ENCODE data around the gene DCANP1.

DCANP1 gene

DNA sequence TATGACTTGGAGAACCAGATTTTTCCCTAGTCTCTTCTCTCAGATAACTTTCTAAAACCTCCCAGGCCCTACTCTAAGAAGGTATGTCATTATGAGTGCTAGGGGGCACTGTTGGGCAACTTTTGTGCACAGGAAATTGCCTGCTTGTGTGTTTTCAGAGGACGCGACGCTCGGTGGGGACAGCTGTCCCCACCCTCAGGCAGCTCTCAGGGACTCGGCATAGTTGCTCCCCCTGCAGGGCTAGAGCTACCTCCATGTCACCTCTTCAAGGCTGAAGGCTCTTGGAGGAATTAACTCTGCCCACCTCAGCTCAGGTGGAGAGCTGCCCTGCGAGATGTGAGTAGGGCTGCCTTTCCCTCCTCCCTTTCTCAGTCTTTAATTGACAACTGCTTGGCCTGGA lies 15.2 kb upstream of the DCANP1 start:
- no peaks in the 10 kb centered on the region for H3K9me3 ChIP-seq (replicated peaks; ENCODE audit: low read length)
- H3K9ac ChIP-seq (ENCODE audit: low read depth, low read length), result no peak overlapping the region
- no peaks in the 10 kb centered on the region for H3K36me3 ChIP-seq (ENCODE audit: insufficient read depth, low read length)
- no peak overlapping the region for H3K4me3 ChIP-seq (ENCODE audit: low read length)
- peaks cover 64% of the 10 kb centered on the region for H3K27me3 ChIP-seq (ENCODE audit: control insufficient read depth, insufficient read depth, low read length)
- peaks cover 4% of the 10 kb centered on the region for H3K4me1 ChIP-seq (ENCODE audit: control insufficient read depth, insufficient read depth, low read length)
- H3K4me2 ChIP-seq (ENCODE audit: low read length), result no peak overlapping the region

DNA sequence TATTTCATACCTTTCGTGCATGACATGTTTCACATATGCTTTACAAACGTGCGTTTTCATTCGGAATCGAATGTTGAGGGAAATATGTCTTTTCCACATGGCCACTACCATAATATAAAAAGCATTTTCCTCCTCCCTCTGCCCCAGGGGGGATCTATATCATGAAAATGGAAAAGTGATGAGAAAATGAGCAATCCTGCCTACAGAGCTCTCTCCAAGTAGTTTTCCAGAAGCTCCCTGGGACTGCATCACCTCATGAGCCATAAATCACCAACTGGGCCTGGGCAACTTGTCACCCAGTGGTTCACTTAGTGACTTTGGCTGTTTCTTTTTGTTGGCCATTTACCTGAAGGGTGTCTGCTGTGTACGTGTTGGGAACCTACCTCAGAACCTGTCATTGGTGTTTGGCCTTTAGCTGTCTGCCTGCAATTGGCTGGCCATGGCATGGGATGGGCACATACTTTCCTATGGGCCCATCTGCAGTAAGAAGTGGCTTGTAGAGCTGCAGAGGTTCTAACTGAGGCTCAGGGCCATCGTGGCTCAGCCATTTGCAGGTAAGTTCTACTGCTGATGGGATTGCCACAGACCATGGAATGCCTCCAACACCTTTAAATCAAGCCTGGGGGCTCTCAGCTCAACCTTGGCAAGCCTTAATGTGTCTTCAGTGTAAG lies 14.5 kb upstream of the DCANP1 start:
- Histone ChIP-seq H3K9ac (ENCODE audit: low read depth, low read length) (no peak overlapping the region), H3K36me3 (ENCODE audit: insufficient read depth, low read length) (no peaks in the 10 kb centered on the region)

DNA sequence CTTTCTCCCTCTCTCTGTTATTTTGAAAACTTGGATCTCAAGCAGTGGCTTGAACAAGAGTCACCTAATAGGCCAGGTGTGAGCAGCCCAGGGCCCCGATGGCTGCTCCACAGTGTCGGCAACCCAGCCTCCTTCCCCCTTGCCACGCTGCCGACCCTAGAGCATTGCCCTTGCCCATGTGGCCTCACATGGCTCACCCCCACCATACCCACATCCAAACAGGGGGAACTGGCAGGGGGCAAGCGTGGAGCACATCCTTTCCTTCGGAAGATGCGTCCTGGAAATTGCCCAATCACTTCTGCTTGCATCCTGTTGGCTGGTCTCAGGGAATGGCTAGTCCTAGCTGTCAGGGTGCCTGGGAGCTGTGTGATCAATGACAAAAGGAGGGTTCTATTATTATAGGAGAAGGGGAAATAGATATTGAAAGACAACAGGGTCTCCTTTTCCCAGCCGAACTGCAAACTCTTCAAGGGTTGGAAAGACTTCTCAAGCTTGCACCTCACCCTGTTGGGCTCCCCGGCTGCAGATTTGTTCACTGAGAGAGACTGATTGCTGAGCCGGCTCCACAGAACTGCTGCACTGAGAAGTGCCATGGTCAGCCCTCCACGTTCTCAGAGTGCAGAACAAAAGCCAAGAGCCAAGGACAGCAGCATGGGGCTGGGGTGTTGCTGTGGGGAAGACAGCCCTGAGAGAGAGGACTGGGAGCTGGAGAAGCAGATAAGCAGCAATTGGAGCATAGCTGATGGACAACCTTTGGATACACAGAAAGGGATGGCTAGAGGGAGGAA lies 13.3 kb upstream of the DCANP1 start:
- H3K4me1 ChIP-seq (ENCODE audit: control insufficient read depth, insufficient read depth, low read length), result peaks cover 17% of the 10 kb centered on the region
- peaks cover 53% of the 10 kb centered on the region for H3K27me3 ChIP-seq (ENCODE audit: control insufficient read depth, insufficient read depth, low read length)

More for the DNA sequence above, 14.5 kb upstream of the DCANP1 start:
- Histone ChIP-seq H3K9me3 (replicated peaks; ENCODE audit: low read length) (no peaks in the 10 kb centered on the region), H3K4me2 (ENCODE audit: low read length) (no peak overlapping the region), H3K4me1 (ENCODE audit: control insufficient read depth, insufficient read depth, low read length) (peaks cover 6% of the 10 kb centered on the region), H3K27me3 (ENCODE audit: control insufficient read depth, insufficient read depth, low read length) (peaks cover 57% of the 10 kb centered on the region), H3K4me3 (ENCODE audit: low read length) (no peak overlapping the region)

DNA sequence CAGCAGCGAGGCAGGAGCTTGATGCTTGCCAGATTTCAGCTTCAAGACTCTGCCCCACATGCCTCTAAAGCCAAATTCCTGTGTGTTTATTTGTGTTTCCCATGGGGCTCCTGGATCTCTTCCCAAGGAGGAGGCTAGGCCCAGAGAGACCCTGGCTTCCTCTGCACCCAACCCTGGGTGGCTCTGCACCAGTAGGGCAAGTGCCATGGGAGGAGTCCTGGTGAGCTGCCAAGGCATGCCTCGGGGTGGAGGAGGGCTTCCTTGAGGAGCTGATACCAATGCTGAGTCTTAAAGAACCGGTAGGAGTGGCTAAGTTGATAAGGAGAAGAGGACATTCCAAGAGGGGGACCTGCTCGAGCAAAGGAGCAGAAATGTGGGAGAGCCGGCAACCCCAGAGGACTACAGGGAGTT lies 11.8 kb upstream of the DCANP1 start:
- Histone ChIP-seq H3K27me3 (ENCODE audit: control insufficient read depth, insufficient read depth, low read length) (peaks cover 46% of the 10 kb centered on the region), H3K4me2 (ENCODE audit: low read length) (no peak overlapping the region), H3K36me3 (ENCODE audit: insufficient read depth, low read length) (no peaks in the 10 kb centered on the region), H3K9ac (ENCODE audit: low read depth, low read length) (no peak overlapping the region), H3K9me3 (replicated peaks; ENCODE audit: low read length) (no peaks in the 10 kb centered on the region), H3K4me3 (ENCODE audit: low read length) (no peak overlapping the region), H3K4me1 (ENCODE audit: control insufficient read depth, insufficient read depth, low read length) (peaks cover 17% of the 10 kb centered on the region)

More for the DNA sequence above, 13.3 kb upstream of the DCANP1 start:
- Histone ChIP-seq H3K9me3 (replicated peaks; ENCODE audit: low read length) (no peaks in the 10 kb centered on the region), H3K36me3 (ENCODE audit: insufficient read depth, low read length) (no peaks in the 10 kb centered on the region), H3K9ac (ENCODE audit: low read depth, low read length) (no peak overlapping the region), H3K4me2 (ENCODE audit: low read length) (no peak overlapping the region), H3K4me3 (ENCODE audit: low read length) (no peak overlapping the region)

DNA sequence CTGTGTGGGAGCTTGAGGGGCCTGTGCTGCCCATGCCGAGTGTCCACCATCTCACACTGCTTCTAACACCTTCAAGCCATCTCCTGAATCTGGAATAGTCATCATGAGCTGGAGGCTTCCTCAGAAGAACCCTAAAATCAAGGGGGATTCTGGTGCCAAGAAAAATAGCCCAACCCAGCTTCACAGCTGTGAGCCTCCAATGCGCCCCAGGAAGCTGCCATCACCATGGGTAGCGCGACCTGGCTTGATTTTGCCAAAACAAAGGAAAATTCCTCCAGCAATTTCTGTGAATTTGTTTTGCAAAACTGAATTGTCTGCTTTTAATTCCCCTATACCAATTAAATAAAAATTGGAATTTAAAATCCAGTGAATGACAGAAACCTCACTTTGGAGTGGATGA lies 11.2 kb upstream of the DCANP1 start:
- Histone ChIP-seq H3K27me3 (ENCODE audit: control insufficient read depth, insufficient read depth, low read length) (peaks cover 44% of the 10 kb centered on the region), H3K4me3 (ENCODE audit: low read length) (no peak overlapping the region), H3K9me3 (replicated peaks; ENCODE audit: low read length) (no peaks in the 10 kb centered on the region), H3K9ac (ENCODE audit: low read depth, low read length) (no peak overlapping the region), H3K4me2 (ENCODE audit: low read length) (no peak overlapping the region), H3K4me1 (ENCODE audit: control insufficient read depth, insufficient read depth, low read length) (peaks cover 17% of the 10 kb centered on the region), H3K36me3 (ENCODE audit: insufficient read depth, low read length) (no peaks in the 10 kb centered on the region)

DNA sequence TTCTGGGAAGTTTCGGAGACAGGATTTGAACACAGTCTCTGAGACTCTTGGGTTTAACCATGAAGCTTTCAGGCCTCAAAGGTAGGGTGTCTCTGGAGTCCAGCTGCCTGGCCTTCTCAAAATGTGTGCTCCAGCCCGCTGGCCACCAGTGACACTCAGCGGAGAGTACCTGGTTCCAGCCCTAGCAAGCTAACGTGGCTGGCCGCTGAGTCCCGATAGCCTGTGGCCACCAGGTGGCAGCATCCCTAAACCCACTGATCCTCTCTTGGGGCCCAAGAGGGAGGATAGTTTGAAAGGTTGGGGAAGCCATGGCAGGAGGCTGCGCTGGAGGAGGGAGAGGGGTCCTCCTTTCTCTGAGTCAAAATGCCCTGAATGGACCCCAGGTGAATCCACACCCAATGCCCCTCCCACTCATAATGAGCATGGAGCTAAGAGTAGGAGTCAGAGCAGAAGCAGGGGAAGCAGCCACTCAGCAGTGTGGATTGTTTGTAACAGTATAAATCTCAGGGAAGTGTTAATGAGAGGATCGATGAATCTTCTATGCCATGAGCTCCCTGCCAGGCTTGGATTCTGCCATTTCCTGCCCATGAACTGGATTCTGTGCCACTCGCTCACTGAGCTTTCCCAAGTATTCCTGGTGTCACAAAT lies 10.4 kb upstream of the DCANP1 start:
- H3K4me2 ChIP-seq (ENCODE audit: low read length), result no peak overlapping the region
- H3K36me3 ChIP-seq (ENCODE audit: insufficient read depth, low read length), result no peaks in the 10 kb centered on the region
- peaks cover 17% of the 10 kb centered on the region for H3K4me1 ChIP-seq (ENCODE audit: control insufficient read depth, insufficient read depth, low read length)
- H3K9me3 ChIP-seq (replicated peaks; ENCODE audit: low read length), result no peaks in the 10 kb centered on the region
- peaks cover 47% of the 10 kb centered on the region for H3K27me3 ChIP-seq (ENCODE audit: control insufficient read depth, insufficient read depth, low read length)
- no peak overlapping the region for H3K9ac ChIP-seq (ENCODE audit: low read depth, low read length)
- H3K4me3 ChIP-seq (ENCODE audit: low read length), result no peak overlapping the region

DNA sequence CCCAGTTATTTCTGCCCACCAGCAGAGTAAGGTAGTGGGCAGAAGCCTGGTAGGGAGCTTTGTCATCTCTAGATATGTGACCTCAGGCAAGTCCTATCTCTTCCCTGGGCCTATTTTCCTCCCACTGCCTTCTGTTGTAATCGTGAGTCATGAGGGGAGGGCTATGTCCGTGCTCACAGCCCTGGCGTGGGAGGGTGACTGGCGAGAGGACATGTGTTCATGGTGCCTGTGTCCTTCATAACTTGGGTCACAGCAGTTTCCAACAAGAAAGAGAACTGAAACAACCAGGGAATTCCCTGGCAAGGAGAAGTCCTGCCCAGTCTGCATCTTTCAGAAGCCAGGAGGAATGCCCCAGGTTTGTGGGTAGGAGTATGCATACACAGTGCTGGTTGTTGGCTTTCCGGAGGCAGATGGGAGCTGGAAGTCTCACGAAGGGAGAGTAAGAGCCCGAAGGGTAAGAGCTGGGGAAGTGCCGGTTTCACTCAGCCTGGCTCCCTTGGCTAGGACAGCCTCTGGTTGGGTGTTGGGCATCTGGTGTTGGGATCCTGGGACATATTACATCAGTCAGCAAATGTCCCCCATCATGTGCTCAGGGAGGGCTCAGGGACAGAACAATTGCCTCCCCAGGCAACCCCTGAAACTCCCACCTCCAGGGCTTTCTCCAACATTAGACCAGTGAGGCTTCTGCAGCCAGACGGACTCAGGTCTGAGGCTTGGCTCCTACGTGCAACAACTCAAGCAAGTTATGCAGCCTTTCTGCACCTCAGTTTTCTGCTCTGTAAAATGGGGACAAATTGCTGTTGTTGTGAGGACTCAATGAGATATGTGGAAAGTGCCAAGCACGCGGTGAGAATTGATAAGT lies 9.3 kb upstream of the DCANP1 start:
- Histone ChIP-seq H3K27me3 (ENCODE audit: control insufficient read depth, insufficient read depth, low read length) (peaks cover 49% of the 10 kb centered on the region), H3K36me3 (ENCODE audit: insufficient read depth, low read length) (no peaks in the 10 kb centered on the region), H3K4me2 (ENCODE audit: low read length) (peak overlapping the region; percentile 75), H3K9ac (ENCODE audit: low read depth, low read length) (no peak overlapping the region), H3K9me3 (replicated peaks; ENCODE audit: low read length) (no peaks in the 10 kb centered on the region), H3K4me1 (ENCODE audit: control insufficient read depth, insufficient read depth, low read length) (peaks cover 17% of the 10 kb centered on the region), H3K4me3 (ENCODE audit: low read length) (peak overlapping the region; percentile 40)

DNA sequence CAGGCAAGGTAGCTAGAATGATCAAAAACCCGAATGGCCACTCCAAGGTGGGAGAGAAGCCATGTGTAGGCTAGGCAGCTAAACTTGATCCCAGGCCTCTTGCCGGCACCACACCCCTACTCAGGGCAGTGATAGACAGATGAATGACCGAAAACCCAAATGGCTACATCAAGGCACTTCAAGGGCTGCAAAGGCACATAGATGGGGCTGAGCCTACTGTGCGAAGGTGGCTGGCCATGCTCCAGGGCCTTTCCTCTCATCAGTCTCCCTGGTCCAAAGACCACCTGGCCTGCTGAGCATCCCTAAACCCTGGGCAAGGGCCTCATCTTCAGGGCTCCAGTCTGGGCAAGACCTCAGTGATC lies 8.7 kb upstream of the DCANP1 start:
- Histone ChIP-seq H3K4me3 (ENCODE audit: low read length) (no peak overlapping the region), H3K36me3 (ENCODE audit: insufficient read depth, low read length) (no peaks in the 10 kb centered on the region), H3K4me1 (ENCODE audit: control insufficient read depth, insufficient read depth, low read length) (peaks cover 17% of the 10 kb centered on the region), H3K4me2 (ENCODE audit: low read length) (peak overlapping the region; percentile 75), H3K9me3 (replicated peaks; ENCODE audit: low read length) (no peaks in the 10 kb centered on the region), H3K9ac (ENCODE audit: low read depth, low read length) (no peak overlapping the region), H3K27me3 (ENCODE audit: control insufficient read depth, insufficient read depth, low read length) (peaks cover 47% of the 10 kb centered on the region)

DNA sequence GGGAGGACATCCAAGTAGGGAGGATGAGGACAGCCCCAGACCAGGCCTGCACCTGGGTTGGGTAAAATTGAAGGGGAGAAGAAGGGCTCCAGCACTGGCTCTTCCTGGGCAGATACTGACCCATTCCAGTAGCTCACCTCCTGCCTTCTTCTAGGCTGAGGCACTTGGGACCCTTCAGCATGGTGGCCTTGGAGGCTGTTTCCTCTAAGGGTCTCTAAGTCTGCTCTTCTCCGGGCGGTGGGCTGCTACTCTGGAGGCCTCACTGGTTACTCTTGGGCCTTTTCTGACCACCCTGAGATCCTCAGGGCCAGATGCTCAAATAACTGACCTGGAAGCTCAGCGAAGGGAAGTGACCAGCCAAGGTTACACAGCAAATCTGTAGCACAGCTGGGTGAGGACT lies 7.8 kb upstream of the DCANP1 start:
- Histone ChIP-seq H3K9me3 (replicated peaks; ENCODE audit: low read length) (no peaks in the 10 kb centered on the region), H3K4me2 (ENCODE audit: low read length) (no peak overlapping the region), H3K36me3 (ENCODE audit: insufficient read depth, low read length) (no peaks in the 10 kb centered on the region), H3K27me3 (ENCODE audit: control insufficient read depth, insufficient read depth, low read length) (peaks cover 47% of the 10 kb centered on the region), H3K4me3 (ENCODE audit: low read length) (no peak overlapping the region), H3K9ac (ENCODE audit: low read depth, low read length) (no peak overlapping the region), H3K4me1 (ENCODE audit: control insufficient read depth, insufficient read depth, low read length) (peaks cover 17% of the 10 kb centered on the region)

DNA sequence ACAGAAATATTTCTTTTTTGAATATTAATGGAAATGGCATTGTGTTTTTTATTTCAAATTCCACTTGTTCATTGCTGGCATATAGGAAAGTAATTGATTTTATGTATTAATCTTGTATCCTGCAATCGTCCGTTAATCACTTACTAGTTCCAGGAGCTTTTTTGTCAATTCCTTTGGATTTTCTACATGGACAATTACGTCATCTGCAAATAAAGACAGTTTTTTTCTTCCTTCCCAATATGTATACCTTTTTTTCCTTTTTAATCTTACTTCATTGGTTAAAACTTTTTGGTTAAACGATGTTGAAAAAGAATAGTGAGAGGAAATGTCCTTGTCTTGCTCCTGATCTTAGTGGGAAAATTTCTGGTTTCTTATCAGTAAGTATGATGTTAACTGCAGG lies 6.5 kb upstream of the DCANP1 start:
- no peak overlapping the region for H3K4me3 ChIP-seq (ENCODE audit: low read length)
- no peak overlapping the region for H3K9ac ChIP-seq (ENCODE audit: low read depth, low read length)
- H3K4me1 ChIP-seq (ENCODE audit: control insufficient read depth, insufficient read depth, low read length), result peaks cover 13% of the 10 kb centered on the region
- peaks cover 47% of the 10 kb centered on the region for H3K27me3 ChIP-seq (ENCODE audit: control insufficient read depth, insufficient read depth, low read length)
- no peaks in the 10 kb centered on the region for H3K36me3 ChIP-seq (ENCODE audit: insufficient read depth, low read length)
- H3K4me2 ChIP-seq (ENCODE audit: low read length), result no peak overlapping the region
- no peaks in the 10 kb centered on the region for H3K9me3 ChIP-seq (replicated peaks; ENCODE audit: low read length)

Data from skeletal muscle satellite cell (primary cell).